ENCODE measurements around the gene PRLR.

PRLR gene

DNA sequence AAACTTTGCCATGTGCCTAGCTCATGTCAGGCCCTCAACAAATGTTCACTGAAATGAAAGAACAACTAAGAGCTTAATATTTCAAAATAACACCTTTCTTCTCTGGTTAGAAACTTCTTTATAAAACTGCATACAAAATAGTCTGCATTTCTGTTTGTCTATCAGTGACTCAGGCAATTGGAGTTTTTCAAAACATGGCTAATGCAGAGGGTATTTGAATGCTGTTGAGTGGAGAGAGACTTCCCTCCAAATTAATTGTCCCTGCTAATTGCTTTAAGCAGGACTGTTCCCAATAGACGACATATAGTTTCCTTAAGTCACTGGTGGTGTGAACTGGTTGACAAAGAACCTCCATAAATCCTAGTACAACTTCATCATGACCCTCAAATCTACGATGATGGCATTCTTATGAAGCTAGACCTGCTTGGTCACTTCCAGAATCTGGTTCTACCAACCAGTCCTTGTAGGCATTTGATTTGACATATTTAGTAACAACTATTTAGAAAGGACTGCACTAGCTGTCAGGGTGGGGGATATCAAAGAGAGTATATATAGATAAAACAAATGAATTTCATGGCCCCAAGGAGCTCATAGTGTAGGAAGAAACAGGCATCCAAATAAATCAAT lies 84.5 kb downstream of the PRLR start:
- Mint-ChIP-seq H3K27me3 (peaks cover 12% of the 10 kb centered on the region), H3K27ac (no peak overlapping the region), H3K9me3 (peaks cover 4% of the 10 kb centered on the region), H3K36me3 (ENCODE audit: low read depth) (no peaks in the 10 kb centered on the region), H3K4me1 (no peaks in the 10 kb centered on the region), H3K4me3 (no peak overlapping the region)
- DNase-seq, result no peak
- ATAC-seq, result no peak

DNA sequence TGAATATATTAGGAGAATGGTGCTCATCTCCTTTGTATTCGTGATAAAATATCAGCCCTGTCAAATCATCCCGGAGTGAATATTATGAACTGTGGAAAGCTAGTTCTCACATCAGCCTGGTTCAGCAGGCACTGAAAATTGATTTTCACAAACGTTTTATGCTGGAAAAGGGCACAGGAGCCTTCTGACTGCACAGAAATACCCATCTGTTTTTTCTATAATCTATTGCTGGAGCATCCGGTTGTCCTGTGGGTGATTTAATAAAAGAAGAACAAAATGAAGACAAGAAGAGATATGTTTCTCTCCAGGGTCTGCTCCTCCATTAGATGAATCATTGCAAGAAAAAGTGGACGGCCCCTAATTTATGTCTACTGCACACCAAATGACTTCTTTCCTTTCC lies 85.3 kb downstream of the PRLR start:
- no peaks in the 10 kb centered on the region for H3K36me3 Mint-ChIP-seq (ENCODE audit: low read depth)
- H3K9me3 Mint-ChIP-seq, result peaks cover 4% of the 10 kb centered on the region
- no peak overlapping the region for H3K27ac Mint-ChIP-seq
- no peak for DNase-seq
- H3K27me3 Mint-ChIP-seq, result peaks cover 15% of the 10 kb centered on the region
- H3K4me3 Mint-ChIP-seq, result no peak overlapping the region
- H3K4me1 Mint-ChIP-seq, result no peaks in the 10 kb centered on the region
- no peak for ATAC-seq

DNA sequence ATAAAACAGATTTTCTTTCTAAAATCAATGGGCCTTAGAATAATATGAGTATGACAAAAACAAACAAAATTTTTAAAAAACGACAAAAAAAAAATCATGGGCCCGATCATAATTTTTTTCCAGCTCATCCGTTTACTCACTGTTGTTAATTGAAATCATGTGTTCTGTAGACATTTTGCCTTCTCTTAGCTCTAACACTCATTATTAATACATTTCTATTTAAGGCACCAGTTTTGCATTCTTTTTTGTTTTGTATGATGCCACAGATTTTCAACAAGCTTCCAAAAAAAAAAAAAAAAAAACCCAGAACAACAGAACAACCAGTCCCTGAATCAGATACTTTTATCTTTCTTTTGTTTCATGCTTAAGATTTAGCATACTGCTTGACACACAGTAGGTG lies 86.4 kb downstream of the PRLR start:
- DNase-seq, result no peak
- no peak for ATAC-seq
- no peak overlapping the region for H3K4me3 Mint-ChIP-seq
- H3K4me1 Mint-ChIP-seq, result no peaks in the 10 kb centered on the region
- H3K27me3 Mint-ChIP-seq, result peaks cover 15% of the 10 kb centered on the region
- H3K36me3 Mint-ChIP-seq (ENCODE audit: low read depth), result no peaks in the 10 kb centered on the region
- H3K9me3 Mint-ChIP-seq, result peaks cover 4% of the 10 kb centered on the region
- no peak overlapping the region for H3K27ac Mint-ChIP-seq

DNA sequence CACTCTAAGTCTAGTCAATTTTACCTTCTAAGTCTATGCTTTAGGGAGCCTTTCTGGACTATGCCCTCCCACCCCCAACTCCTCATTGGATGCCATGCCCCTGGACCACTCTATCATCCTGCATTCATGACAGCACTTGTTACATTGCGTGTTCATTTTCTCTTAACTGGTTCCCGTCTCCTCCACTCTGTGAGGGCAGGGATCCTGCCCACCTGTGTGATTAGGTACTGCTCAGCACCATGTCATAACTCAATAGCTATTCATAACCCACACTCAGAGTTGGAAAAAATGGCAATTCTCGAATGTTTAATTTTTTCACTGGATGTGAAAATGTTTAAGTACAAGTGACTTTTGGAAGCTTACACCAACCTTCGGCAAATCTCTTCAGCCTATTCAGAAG lies 88.5 kb downstream of the PRLR start:
- Mint-ChIP-seq H3K36me3 (ENCODE audit: low read depth) (no peaks in the 10 kb centered on the region), H3K27me3 (peaks cover 20% of the 10 kb centered on the region), H3K4me1 (peaks cover under 1% of the 10 kb centered on the region), H3K9me3 (peaks cover 4% of the 10 kb centered on the region), H3K4me3 (no peak overlapping the region), H3K27ac (no peak overlapping the region)
- DNase-seq (no peak), ATAC-seq (no peak)

DNA sequence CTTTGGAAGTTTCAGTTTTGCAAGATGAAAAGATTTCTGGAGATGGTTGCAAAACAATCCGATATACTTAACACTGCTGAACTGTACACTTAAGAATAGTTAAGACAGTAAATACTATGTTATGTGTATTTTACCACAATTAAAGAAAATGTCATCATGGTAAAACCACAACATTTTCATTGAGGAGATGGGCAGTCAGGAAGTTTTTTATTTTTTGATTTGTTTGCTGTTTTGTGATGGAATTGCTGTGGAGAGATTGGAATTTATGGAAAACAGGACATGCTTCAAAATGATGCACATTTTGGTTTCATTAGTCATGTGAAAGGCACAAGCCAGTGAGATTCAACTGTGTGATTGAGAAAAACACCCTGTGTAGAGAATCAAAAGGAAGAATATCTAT lies 92.1 kb downstream of the PRLR start:
- Mint-ChIP-seq H3K27me3 (peaks cover 23% of the 10 kb centered on the region), H3K4me3 (no peak overlapping the region), H3K27ac (no peak overlapping the region), H3K4me1 (peaks cover 10% of the 10 kb centered on the region), H3K9me3 (no peaks in the 10 kb centered on the region), H3K36me3 (ENCODE audit: low read depth) (no peaks in the 10 kb centered on the region)
- DNase-seq (no peak), ATAC-seq (no peak)

DNA sequence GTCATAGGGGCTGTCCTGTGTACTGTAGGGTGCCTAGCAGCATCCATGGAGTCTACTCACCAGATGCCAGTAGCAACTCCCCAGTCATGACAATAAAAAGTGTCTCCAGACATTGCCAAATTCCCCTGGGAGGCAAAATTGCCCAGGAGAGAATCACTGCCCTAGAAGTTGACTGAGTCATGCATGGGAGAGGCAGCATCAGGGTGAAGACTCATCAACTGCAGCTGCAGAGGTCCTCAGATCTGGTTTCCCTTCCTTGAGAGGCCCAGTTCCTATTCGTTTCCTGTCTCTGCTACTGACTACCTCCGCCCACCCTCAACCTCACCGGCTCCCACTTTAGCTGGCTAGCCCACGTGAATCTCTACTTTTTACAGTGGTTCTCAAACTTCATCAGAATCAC lies 93.9 kb downstream of the PRLR start:
- no peak overlapping the region for H3K27ac Mint-ChIP-seq
- H3K4me1 Mint-ChIP-seq, result peaks cover 10% of the 10 kb centered on the region
- DNase-seq (no peak), ATAC-seq (peak; percentile 78)
- peaks cover 35% of the 10 kb centered on the region for H3K27me3 Mint-ChIP-seq
- no peaks in the 10 kb centered on the region for H3K36me3 Mint-ChIP-seq (ENCODE audit: low read depth)
- H3K9me3 Mint-ChIP-seq, result no peaks in the 10 kb centered on the region
- no peak overlapping the region for H3K4me3 Mint-ChIP-seq

DNA sequence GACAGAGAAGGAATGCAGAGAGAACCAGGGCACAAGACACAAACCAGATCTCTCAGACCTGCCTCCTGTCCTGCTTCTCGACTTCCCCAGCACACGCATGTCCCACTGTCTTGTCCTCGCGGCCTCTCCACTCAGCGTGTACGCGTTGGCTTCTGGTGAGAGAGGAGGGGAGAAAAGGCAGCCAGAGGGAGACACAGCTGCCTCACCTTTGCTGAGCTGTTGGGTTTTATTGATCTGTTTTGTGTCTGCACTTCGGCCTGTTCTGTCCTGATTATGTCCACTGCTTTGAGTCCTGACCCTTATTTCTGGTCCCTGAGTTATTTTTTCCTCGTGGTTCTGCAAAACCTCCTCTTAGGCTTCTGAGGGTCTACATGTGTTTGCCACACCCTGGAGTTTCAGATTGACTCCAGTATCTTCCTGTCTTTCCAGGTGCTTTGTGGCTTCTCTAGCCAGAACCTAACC lies 95.0 kb downstream of the PRLR start:
- peaks cover 4% of the 10 kb centered on the region for H3K9me3 Mint-ChIP-seq
- H3K27ac Mint-ChIP-seq, result no peak overlapping the region
- H3K27me3 Mint-ChIP-seq, result peaks cover 39% of the 10 kb centered on the region
- ATAC-seq, result no peak
- no peaks in the 10 kb centered on the region for H3K36me3 Mint-ChIP-seq (ENCODE audit: low read depth)
- DNase-seq, result no peak
- H3K4me3 Mint-ChIP-seq, result no peak overlapping the region
- H3K4me1 Mint-ChIP-seq, result peaks cover 14% of the 10 kb centered on the region

DNA sequence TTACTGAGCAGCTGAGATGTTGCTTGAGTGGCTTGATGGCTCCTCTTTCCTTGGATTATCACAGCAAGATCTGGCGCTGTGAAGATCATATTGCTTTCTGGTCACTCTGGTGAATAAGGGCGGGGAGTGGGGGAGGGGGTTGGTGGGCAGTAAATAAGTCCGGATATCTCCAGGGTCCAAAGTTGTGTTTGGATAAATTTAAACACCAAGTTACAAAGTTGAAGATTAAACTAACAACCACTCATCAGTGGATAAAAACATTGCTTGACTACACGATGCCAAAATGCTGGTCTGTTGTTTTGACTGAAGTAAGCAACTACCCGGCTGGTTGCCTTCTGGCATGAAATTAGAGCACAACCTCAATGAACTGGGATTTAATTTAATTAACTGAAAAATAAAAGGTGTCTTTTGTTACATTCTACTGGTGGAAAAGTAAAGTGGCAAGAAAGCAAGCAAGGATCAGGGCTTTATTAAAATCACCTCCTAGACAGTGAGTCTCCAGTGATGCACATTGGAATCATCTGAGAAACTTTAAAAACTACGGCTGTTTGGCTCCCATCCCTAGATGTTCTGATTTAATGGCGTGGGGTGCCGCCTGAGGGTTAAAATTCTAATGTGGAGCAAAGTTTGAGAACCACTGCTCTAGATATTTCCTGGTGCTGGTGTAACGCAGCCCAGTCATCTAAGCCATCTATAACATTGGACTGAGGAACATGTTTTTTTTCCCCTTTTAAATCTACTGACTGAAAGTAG lies 95.8 kb downstream of the PRLR start:
- Mint-ChIP-seq H3K36me3 (ENCODE audit: low read depth) (no peaks in the 10 kb centered on the region), H3K4me3 (no peak overlapping the region), H3K4me1 (peaks cover 22% of the 10 kb centered on the region), H3K27me3 (peaks cover 44% of the 10 kb centered on the region), H3K27ac (no peak overlapping the region), H3K9me3 (peaks cover 4% of the 10 kb centered on the region)
- ATAC-seq (no peak), DNase-seq (no peak)

DNA sequence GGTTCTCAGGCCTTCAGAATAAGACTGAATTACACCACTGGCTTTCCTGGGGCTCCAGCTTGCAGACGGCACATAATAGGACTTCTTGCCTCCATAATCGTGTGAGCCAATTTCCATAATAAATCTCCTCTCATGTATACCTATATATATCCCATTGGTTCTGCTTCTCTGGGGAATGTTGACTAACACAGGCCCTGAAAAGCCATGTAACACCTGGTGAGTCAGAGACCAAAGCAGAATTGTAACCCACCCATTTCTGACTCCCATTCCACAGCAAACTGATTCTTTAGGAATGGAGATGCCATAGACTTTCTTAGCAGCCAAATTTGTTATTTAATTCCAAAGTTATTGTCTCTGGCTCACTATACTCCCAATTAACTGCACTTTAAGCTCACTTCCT lies 97.1 kb downstream of the PRLR start:
- Mint-ChIP-seq H3K4me1 (peaks cover 29% of the 10 kb centered on the region), H3K4me3 (no peak overlapping the region), H3K9me3 (peaks cover 4% of the 10 kb centered on the region), H3K27ac (no peak overlapping the region), H3K27me3 (peaks cover 47% of the 10 kb centered on the region), H3K36me3 (ENCODE audit: low read depth) (no peaks in the 10 kb centered on the region)
- no peak for DNase-seq
- ATAC-seq, result no peak

DNA sequence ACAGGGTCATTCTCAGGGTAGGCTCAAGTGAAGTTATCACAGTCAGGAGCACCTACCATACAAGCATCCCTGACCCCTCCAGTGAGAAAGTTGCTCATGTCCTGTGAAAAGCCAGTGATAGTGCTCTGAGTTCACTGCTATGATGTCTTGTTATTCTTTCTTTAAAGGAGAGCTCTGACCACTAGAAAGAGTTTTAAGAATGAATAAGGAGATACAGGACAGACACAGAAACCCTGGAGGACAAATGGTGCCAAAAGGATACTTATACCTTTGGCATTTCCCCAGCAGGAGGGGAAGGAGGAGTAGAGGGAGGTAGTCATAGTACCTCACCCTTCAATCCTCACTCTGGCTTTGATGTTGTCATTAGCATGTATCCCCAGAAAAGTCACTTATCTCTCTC lies 98.6 kb downstream of the PRLR start:
- Mint-ChIP-seq H3K4me1 (peaks cover 29% of the 10 kb centered on the region), H3K27me3 (peaks cover 52% of the 10 kb centered on the region), H3K4me3 (no peak overlapping the region), H3K36me3 (ENCODE audit: low read depth) (no peaks in the 10 kb centered on the region), H3K9me3 (peaks cover 4% of the 10 kb centered on the region), H3K27ac (no peak overlapping the region)
- no peak for DNase-seq
- ATAC-seq, result no peak

DNA sequence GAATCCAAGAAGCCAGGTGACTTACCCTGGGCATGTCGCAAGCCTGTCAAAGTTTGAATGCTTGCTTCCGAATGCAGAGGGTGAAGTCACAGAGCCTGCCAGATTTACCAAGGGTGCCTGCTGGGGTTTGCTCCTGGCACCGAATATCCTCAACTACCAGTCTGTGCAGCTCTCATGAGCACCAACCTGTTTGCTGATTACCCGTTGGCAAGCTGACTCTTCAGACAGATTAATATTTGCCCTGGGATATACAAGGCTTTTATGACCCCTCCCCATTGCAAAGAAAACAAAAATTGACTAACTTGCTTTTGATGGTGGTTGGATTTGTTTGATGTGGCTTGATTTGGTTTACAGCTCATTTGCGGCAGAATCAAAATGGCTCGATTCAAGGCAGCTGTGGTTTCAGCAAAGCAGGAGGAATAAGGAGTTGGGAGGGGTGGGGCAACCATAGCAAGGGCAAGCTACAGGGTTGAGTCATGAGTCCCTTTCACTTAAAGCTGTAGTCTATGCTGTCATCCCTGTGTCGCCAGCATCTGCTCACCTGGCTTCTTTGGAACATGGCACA lies 100.3 kb downstream of the PRLR start:
- Mint-ChIP-seq H3K4me3 (peak overlapping the region; percentile 15), H3K36me3 (ENCODE audit: low read depth) (no peaks in the 10 kb centered on the region), H3K27me3 (peaks cover 49% of the 10 kb centered on the region), H3K9me3 (peaks cover 4% of the 10 kb centered on the region), H3K27ac (peak overlapping the region; percentile 78), H3K4me1 (peaks cover 20% of the 10 kb centered on the region)
- ATAC-seq (peak; percentile 96), DNase-seq (peak; percentile 30)

DNA sequence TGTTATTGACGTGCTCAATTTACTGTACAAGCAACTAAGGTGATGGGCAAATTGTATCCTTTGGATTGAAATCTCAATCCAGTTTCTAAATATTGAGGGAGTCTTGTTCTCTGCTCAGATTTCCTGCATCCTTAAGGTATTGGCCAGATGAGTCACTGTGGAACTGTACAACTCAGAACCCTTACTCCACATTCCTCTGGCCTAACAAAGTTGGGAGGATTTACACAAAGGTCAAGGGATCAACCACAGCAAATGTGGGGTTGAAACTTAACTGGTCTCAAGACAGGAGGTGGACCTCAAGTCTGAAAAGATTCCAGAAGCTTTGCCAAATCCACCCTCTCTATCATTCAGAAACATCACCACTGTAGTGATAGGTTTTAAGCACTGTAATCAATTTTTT lies 101.0 kb downstream of the PRLR start:
- peaks cover 4% of the 10 kb centered on the region for H3K9me3 Mint-ChIP-seq
- peaks cover 20% of the 10 kb centered on the region for H3K4me1 Mint-ChIP-seq
- H3K27ac Mint-ChIP-seq, result no peak overlapping the region
- no peaks in the 10 kb centered on the region for H3K36me3 Mint-ChIP-seq (ENCODE audit: low read depth)
- H3K27me3 Mint-ChIP-seq, result peaks cover 49% of the 10 kb centered on the region
- DNase-seq (no peak), ATAC-seq (no peak)
- H3K4me3 Mint-ChIP-seq, result no peak overlapping the region

DNA sequence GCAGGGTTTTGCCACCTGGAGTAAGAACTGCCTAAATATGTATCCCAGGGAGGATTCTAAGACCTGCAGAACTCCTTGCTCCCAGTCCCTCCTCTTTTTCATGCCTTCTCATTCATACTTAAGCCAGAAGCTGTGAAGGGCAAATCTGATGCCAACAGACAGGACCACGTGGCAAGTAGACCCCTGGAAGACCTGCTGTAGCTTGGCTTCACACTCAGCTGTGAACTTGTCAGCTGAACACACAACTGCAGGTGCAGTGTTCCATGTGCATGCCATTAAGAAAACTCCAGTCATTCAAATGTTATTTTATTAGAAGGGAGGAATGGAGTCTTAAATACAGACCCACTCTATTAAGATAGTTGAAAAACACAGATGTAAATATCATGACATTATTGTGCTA lies 103.3 kb downstream of the PRLR start:
- Mint-ChIP-seq H3K4me3 (no peak overlapping the region), H3K36me3 (ENCODE audit: low read depth) (no peaks in the 10 kb centered on the region), H3K9me3 (peaks cover 4% of the 10 kb centered on the region), H3K27ac (no peak overlapping the region), H3K27me3 (peaks cover 35% of the 10 kb centered on the region), H3K4me1 (peaks cover 20% of the 10 kb centered on the region)
- ATAC-seq, result no peak
- DNase-seq, result no peak

DNA sequence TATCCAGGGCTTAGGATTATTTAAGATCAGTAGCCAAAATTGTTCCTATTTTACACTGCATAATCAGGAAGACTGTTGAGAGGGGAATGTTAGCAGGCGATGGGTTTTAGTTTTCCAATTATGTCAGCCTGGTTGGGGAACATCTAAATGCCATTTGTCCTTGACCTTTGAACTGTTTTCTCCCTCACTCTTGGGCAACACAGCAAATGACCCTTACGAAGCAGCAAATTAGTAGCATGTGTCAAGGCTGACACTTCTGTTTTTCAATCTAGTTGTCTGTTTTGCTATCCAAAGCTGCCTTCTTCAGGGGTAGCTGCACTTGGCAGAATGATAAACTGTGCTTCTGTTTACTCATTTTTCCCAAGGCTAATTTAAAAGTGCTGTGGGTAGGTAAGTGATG lies 104.5 kb downstream of the PRLR start:
- DNase-seq (no peak), ATAC-seq (no peak)
- no peak overlapping the region for H3K27ac Mint-ChIP-seq
- no peak overlapping the region for H3K4me3 Mint-ChIP-seq
- H3K27me3 Mint-ChIP-seq, result peaks cover 36% of the 10 kb centered on the region
- peaks cover 20% of the 10 kb centered on the region for H3K4me1 Mint-ChIP-seq
- H3K36me3 Mint-ChIP-seq (ENCODE audit: low read depth), result no peaks in the 10 kb centered on the region
- peaks cover 4% of the 10 kb centered on the region for H3K9me3 Mint-ChIP-seq

DNA sequence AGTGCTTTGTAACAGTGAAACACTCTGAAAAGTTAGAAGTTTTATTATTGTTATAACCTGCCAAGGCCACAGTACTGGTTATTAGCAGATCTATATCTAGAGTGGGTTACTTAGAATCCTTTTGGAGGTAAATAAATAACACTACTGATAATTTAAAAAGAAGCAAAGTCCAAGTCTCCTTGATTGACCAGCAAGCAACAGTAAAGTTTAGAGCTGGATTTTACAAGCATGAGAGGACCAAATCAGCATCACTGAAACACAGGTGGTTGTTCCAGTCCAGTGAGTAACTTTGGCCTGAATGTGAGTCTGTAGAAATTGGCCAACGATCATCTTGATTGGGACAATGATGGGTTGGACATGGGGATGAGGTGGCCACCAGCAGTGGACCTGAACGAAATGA lies 105.4 kb downstream of the PRLR start:
- no peak overlapping the region for H3K4me3 Mint-ChIP-seq
- H3K9me3 Mint-ChIP-seq, result no peaks in the 10 kb centered on the region
- no peak for ATAC-seq
- H3K36me3 Mint-ChIP-seq (ENCODE audit: low read depth), result no peaks in the 10 kb centered on the region
- peaks cover 32% of the 10 kb centered on the region for H3K27me3 Mint-ChIP-seq
- H3K27ac Mint-ChIP-seq, result no peak overlapping the region
- H3K4me1 Mint-ChIP-seq, result peaks cover 12% of the 10 kb centered on the region
- no peak for DNase-seq
